GM12891 (cell line): ENCODE results near the gene PWP2.

Experiments used
- PAX5 ChIP-seq: IDR thresholded peaks from 2 replicates; pipeline ENCODE4 v1.6.1; 2011; ENCODE audit warnings: low read length, moderate library complexity, mild to moderate bottlenecking; ENCODE audit not compliant: insufficient read depth, severe bottlenecking
- POLR2A ChIP-seq: IDR thresholded peaks from 2 replicates; pipeline ENCODE4 v1.6.1; 2011; ENCODE audit warnings: low read depth, low read length, control low read depth
- POLR2AphosphoS5 ChIP-seq: IDR thresholded peaks from 2 replicates; pipeline ENCODE4 v1.6.1; 2011; ENCODE audit warnings: low read depth, low read length, control low read depth
- POU2F2 ChIP-seq: IDR thresholded peaks from 2 replicates; pipeline ENCODE4 v1.6.1; 2011; ENCODE audit warnings: low read depth, mild to moderate bottlenecking, control low read depth, low read length, moderate library complexity
- SPI1 ChIP-seq: IDR thresholded peaks from 2 replicates; pipeline ENCODE4 v1.6.1; 2011; ENCODE audit warnings: low read depth, low read length, control low read depth
- TAF1 ChIP-seq: IDR thresholded peaks from 2 replicates; pipeline ENCODE4 v1.6.1; 2011; ENCODE audit warnings: low read depth, low read length, control low read depth

GRCh38 chr21:44078411-44078981 is 28.7 kb upstream of the PWP2 start:
- TF ChIP-seq POLR2A (no peak), POLR2AphosphoS5 (no peak), PAX5 (no peak), TAF1 (no peak), POU2F2 (no peak), SPI1 (no peak)
